ENCODE data around the gene CRLF2. TPM values are rescaled to one million over a fixed set of nuclear protein-coding genes. Genes with fewer than 3 reads are reported as not detected.

Gene CRLF2
- polyA plus RNA-seq, 2 of the 4 experiments (the other 2 are of a cell fraction): 0.08 to 0.37 TPM

GRCh38 chrX:1151378-1152077 is 60.9 kb downstream of the CRLF2 start:
- H3K4me2 ChIP-seq: peak overlapping the region; percentile 48; the same call in 2 of the 3 replicates
- 31% methylated on average over 9 of the region's 9 CpGs for WGBS (ENCODE audit: missing lambda C conversion rate)
- TF ChIP-seq TP53 (CRISPR knock-in tag; IDR thresholded peaks at IDR 0.05) (no peak), E2F6 (IDR thresholded peaks at IDR 0.05; ENCODE audit: borderline replicate concordance, low read depth) (no peak), EHF (CRISPR knock-in tag; IDR thresholded peaks at IDR 0.05) (no peak), MAX (IDR thresholded peaks at IDR 0.05) (no peak), CEBPB (IDR thresholded peaks at IDR 0.05) (no peak), GATA3 (IDR thresholded peaks at IDR 0.05; ENCODE audit: borderline replicate concordance) (no peak), KDM1A (IDR thresholded peaks at IDR 0.05; ENCODE audit: low read depth) (no peak), ZNF302 (CRISPR knock-in tag; IDR thresholded peaks at IDR 0.05) (no peak), BCL3 (IDR thresholded peaks at IDR 0.05) (no peak), HOXA7 (CRISPR knock-in tag; IDR thresholded peaks at IDR 0.05) (no peak), MYC (IDR thresholded peaks at IDR 0.05; ENCODE audit: borderline replicate concordance, low read length) (no peak), FOSB (CRISPR knock-in tag; IDR thresholded peaks at IDR 0.05) (no peak), JUNB (IDR thresholded peaks at IDR 0.05) (no peak), HMGXB4 (CRISPR knock-in tag; IDR thresholded peaks at IDR 0.05; ENCODE audit: borderline replicate concordance) (no peak), RCOR1 (IDR thresholded peaks at IDR 0.05; ENCODE audit: low read depth, low read length) (no peak)
- H3K9me3 ChIP-seq: no peaks in the 10 kb centered on the region
- no peak overlapping the region for H3K4me3 ChIP-seq
- FAIRE-seq (no peak), ATAC-seq (peak; percentile 40 to 49; a peak in 3 of 6 replicates), DNase-seq (ENCODE audit: low read depth in 1 of 2, low spot score in 1 of 2) (no peak)
- peaks cover 2% of the 10 kb centered on the region; the same call in 1 of the 3 replicates for H3K4me1 ChIP-seq
- CTCF ChIA-PET: no interaction called here
- POLR2A ChIA-PET: no interaction called here
- H3K27ac ChIP-seq: no peak overlapping the region

GRCh38 chrX:1150569-1151347 is 61.7 kb downstream of the CRLF2 start:
- DNase-seq (ENCODE audit: low read depth in 1 of 2, low spot score in 1 of 2) (no peak), FAIRE-seq (no peak), ATAC-seq (peak; percentile 69 to 78; a peak in 5 of 6 replicates)
- Histone ChIP-seq H3K9me3 (no peaks in the 10 kb centered on the region), H3K4me1 (peaks cover 2% of the 10 kb centered on the region; the same call in 1 of the 3 replicates), H3K4me2 (peak overlapping the region; percentile 48; the same call in 2 of the 3 replicates), H3K27ac (no peak overlapping the region), H3K4me3 (no peak overlapping the region)
- 27% methylated on average over 8 of the region's 8 CpGs for WGBS (ENCODE audit: missing lambda C conversion rate)
- ChIA-PET POLR2A (no interaction called here), CTCF (no interaction called here)
- TF ChIP-seq REST (IDR thresholded peaks at IDR 0.05) (no peak), BHLHE40 (IDR thresholded peaks at IDR 0.05; ENCODE audit: low read depth, low read length) (no peak), HDAC2 (IDR thresholded peaks at IDR 0.05) (no peak), ZC3H11A (IDR thresholded peaks at IDR 0.05) (no peak), EHF (CRISPR knock-in tag; IDR thresholded peaks at IDR 0.05) (no peak), BCL3 (IDR thresholded peaks at IDR 0.05) (no peak), RFX5 (IDR thresholded peaks at IDR 0.05) (no peak), ESRRA (IDR thresholded peaks at IDR 0.05; ENCODE audit: borderline replicate concordance, low read length) (no peak), FOSL2 (IDR thresholded peaks at IDR 0.05) (no peak), FOSL2 (CRISPR knock-in tag; IDR thresholded peaks at IDR 0.05) (no peak), PHF8 (IDR thresholded peaks at IDR 0.05; ENCODE audit: borderline replicate concordance, low read depth) (no peak), KDM5A (IDR thresholded peaks at IDR 0.05) (no peak), ZNF302 (CRISPR knock-in tag; IDR thresholded peaks at IDR 0.05) (no peak)
